K562 treated with DMSO at 1 percent for 4 hours (cell line): ENCODE measurements around the gene TMPRSS9. TPM values are rescaled to one million over a fixed set of nuclear protein-coding genes. Genes with fewer than 3 reads are reported as not detected.

Experiments used
- total RNA-seq: library from RNA; unstranded; fragments of 300-600 nt; gene quantifications from 2 replicates; pipeline ENCODE4 v1.2.3, GENCODE V29; 2022; ENCODE audit not compliant: insufficient read depth

TMPRSS9 gene
- 0.39 and 1.7 TPM in 2 replicates for total RNA-seq

DNA sequence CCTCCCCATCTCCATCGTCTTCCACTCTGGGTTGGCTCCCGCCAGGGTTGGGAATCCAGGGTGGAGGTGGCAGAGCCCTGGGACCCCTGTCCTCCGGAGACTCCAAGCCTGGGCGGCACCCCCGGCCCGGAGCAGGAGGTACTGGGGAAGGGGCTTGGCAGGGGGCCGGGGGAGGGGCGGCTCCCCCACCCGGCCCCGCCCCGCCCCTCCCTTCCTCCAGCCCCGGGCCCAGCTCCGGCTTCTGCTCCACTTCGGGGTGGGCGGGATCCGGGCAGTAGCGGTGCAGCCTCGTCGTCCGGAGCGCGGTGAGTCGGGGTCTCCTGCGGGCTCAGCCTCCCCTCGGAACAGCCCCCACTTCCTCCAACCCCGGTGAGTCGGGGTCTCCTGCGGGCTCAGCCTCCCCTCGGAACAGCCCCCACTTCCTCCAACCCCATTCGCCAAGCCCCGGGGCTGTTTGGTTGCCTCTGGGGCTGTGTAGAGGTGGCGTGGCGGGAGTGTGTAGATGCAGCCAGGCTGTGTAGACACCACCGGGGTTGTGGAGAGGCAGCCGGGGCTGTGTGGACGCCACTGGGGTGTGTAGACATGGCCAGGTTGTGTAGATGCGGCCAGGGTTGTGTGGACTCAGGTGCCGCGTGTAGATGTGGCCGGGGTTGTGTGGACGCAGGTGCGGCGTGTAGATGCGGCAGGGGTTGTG, at the start of gene TMPRSS9:
TMPRSS9 (plus strand) TSS at position 274 of the 694 bp plus-strand sequence. CDS start 29,521 bp downstream, outside the sequence.

DNA sequence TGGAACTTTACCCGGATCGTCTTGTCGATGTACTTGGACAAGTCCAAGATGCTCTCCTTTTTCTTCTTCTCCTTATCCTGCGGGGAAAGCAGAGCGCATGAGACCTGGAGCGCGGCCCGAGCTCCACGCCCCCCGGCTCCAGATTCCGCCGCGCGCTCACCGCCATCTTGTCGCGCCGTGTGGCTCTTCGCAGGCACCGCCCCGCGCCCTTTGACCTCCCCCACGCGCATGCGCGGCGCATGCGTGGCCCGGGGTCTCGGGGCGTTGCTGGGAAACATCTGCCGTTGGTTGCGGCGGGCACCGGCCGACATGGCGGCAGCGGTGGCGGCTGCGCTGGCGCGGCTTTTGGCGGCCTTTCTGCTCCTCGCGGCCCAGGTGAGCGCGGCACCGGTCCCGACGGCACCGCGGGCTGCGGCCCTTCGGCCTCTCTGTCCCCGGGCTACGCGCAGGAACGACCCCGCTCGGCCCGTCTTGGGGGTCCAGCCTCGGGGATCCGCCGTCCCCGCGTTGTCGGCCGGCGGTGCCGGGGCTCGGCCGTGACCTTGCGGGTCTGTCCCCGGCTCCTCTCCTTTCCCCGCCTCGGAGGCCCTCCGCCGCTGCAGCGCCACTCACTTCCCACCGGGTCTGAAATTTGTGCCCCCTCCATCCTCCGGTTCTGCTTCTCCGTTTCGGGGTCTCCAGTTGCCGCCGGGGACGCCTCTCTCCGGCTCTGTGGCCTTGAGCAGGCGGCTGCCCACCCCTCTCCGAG, 31.5 kb upstream of the TMPRSS9 start, which contains the start of the genes LSM7 and SPPL2B:
LSM7 (minus strand) TSS at position 186 of the 748 bp plus-strand sequence; CDS start at position 166, 20 bp downstream.
SPPL2B (plus strand) TSS at position 284 of the 748 bp plus-strand sequence; CDS start at position 310, 26 bp downstream.

DNA sequence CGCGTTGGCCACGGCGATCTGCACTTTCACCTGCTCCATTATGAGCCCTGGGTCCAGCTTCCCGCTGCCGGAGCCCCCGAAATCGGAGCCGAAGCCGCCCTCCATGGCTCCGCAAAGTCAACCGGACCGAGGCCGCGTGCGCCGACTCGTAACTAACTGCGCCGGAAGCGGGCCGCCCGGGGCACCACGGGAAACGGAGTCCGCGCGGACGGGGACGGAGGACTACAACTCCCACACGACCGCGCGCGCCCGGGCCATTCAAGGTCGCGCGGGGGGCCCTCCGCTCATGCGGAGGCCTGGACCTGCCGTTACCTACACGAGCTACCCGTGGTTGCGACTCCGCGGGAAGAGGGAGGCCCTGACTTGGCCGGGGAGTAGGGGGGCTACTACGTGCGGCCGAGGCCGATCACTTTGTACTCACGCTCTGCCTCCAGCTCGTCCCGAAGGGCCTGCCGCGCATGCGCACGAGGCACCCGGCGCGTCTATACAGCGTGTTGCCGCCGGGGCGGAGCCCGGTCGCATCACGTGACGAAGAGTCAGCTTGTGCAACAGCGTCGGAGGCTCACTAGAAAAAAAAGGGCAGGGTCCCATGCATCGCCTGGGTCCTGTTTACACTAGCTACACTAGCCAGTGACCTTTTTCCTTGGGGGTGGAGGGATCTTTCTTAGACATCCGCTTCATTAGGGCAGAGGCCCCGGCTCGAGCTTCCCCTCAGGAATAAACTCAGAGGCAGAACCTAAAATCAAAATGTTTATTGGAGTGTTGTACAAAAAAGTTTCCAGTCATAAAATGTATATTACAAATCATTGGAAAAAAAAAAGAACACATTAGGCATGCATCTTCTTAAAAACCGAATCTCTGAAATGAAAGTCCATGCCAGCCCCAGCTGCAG, 67.6 kb downstream of the TMPRSS9 start, which contains the start of gene TIMM13:
TIMM13 (minus strand) TSS at position 158 of the 892 bp plus-strand sequence; CDS start at position 105, 53 bp downstream.

Other genes starting within 250 kb of the TMPRSS9 start
- 105 and 113 TPM in 2 replicates for gene AP3D1, start 208.7 kb upstream of the TMPRSS9 start, total RNA-seq
- gene DOT1L, start 196.3 kb upstream of the TMPRSS9 start, total RNA-seq = 33.4 and 48.5 TPM in 2 replicates
- gene PLEKHJ1, start 123.9 kb upstream of the TMPRSS9 start, total RNA-seq = 161 and 165 TPM in 2 replicates
- 91.7 and 92.4 TPM in 2 replicates for gene SF3A2, start 123.4 kb upstream of the TMPRSS9 start, total RNA-seq
- gene AMH, start 110.9 kb upstream of the TMPRSS9 start, total RNA-seq = 29.5 and 37.7 TPM in 2 replicates
- not detected in 2 replicates for gene JSRP1, start 103.8 kb upstream of the TMPRSS9 start, total RNA-seq
- not detected in 2 replicates for gene PEAK3, start 78.1 kb upstream of the TMPRSS9 start, total RNA-seq
- 0.57 and 1.7 TPM in 2 replicates for gene LINGO3, start 52.1 kb upstream of the TMPRSS9 start, total RNA-seq
- gene LSM7, start 31.7 kb upstream of the TMPRSS9 start, total RNA-seq = 318 and 387 TPM in 2 replicates
- gene SPPL2B, start 31.6 kb upstream of the TMPRSS9 start, total RNA-seq = 63.0 and 78.0 TPM in 2 replicates
- gene TIMM13, start 67.3 kb downstream of the TMPRSS9 start, total RNA-seq = 57.8 and 67.6 TPM in 2 replicates
- 65.6 and 72.4 TPM in 2 replicates for gene LMNB2, start 96.7 kb downstream of the TMPRSS9 start, total RNA-seq
- gene GADD45B, start 115.9 kb downstream of the TMPRSS9 start, total RNA-seq = 10.9 and 16.1 TPM in 2 replicates